Tibial artery (tissue), 4 donors: ENCODE results near the gene HPCAL1.

Source experiments
- DNase-seq, 2 donors: peaks; one replicate each; pipeline ENCODE4 v3.0.0-alpha.2; 2019
- H3K27ac ChIP-seq, 2 donors: fragments of 200-600 bp; sonication (generic) in 1 of 2; 1 replicate in 1 of 2; 2 replicates in 1 of 2; pipeline ENCODE4 v1.5.1; 2018 to 2019; ENCODE audit warnings: mild to moderate bottlenecking in 1 of 2
- H3K27me3 ChIP-seq, 2 donors: fragments of 200-600 bp; sonication (generic) in 1 of 2; one replicate each; pipeline versions ENCODE4 v1.5.1 to v1.6.0; 2016 to 2019
- H3K36me3 ChIP-seq, 3 donors: fragments of 200-600 bp; sonication (generic) in 2 of 3; one replicate each; pipeline ENCODE4 v1.5.1; 2016 to 2019; ENCODE audit warnings: mild to moderate bottlenecking in 2 of 3
- H3K4me1 ChIP-seq, 4 donors: fragments of 200-600 bp; sonication (generic) in 2 of 4; 1 replicate in 3 of 4; 2 replicates in 1 of 4; pipeline ENCODE4 v1.5.1; 2016 to 2019
- H3K4me3 ChIP-seq, 2 donors: fragments of 200-600 bp; sonication (generic) in 1 of 2; 1 replicate in 1 of 2; 2 replicates in 1 of 2; pipeline ENCODE4 v1.5.1; 2018 to 2019; ENCODE audit warnings: mild to moderate bottlenecking in 2 of 2
- H3K9me3 ChIP-seq, 3 donors: fragments of 200-600 bp; sonication (generic) in 1 of 3; one replicate each; pipeline ENCODE4 v1.5.1; 2016 to 2019
- intact Hi-C: fragments of 100-400 bp; cut with DNase I; formaldehyde crosslinking; loops from one replicate; pipeline ENCODE4 v1.15.0; 2023; ENCODE audit warnings: low total_unique reads
- TF ChIP-seq, protein P1 (sequence below), 2 experiments: fragments of 200-600 bp in 1 of 2; fragments of 450-650 bp in 1 of 2; IDR thresholded peaks; one replicate each; pipeline ENCODE4 v1.5.1; 2017 to 2019; ENCODE audit warnings: antibody characterized with exemption in 2 of 2, mild to moderate bottlenecking in 1 of 2, moderate library complexity in 1 of 2

HPCAL1 gene

DNA sequence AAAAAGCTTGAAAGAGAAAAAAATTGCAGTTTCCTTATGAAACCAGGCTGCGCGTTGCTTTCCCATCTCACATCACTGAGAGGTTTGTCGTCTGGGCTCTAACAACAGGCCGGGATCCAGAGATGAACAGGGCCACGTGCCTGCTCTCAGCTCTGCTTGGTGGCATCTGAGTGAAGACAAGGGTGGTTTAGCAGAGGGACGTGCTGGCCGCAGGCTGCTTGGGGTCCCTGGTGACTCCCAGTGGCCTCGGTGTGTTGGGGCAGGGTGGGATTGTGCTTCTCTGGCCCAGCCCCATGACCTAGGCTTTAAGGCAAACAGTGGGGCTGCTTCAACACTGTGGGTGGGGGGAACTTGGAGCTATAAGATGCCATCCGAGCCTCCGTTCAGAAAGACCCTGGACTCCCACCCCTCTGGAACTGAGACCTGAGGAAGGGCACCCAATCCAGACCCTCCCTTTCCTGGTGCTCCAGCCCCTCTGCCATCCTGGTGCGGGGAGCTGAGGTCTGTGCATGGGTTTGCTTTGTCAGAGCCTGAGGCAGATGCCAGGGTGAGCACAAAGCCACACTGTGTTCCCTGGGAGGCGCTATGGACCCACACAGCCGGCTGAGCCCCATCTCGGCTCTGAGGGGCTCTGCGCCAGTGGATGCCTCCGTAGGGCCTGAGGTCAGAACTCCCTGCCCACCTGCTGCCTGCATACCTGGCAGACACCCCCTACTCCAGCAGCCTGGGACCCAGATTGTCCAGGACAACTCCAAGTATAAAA lies 18.4 kb upstream of the HPCAL1 start:
- H3K9me3 ChIP-seq: no peaks in the 10 kb centered on the region
- no peak for DNase-seq
- no peak overlapping the region for H3K4me3 ChIP-seq
- TF ChIP-seq, protein P1, sequence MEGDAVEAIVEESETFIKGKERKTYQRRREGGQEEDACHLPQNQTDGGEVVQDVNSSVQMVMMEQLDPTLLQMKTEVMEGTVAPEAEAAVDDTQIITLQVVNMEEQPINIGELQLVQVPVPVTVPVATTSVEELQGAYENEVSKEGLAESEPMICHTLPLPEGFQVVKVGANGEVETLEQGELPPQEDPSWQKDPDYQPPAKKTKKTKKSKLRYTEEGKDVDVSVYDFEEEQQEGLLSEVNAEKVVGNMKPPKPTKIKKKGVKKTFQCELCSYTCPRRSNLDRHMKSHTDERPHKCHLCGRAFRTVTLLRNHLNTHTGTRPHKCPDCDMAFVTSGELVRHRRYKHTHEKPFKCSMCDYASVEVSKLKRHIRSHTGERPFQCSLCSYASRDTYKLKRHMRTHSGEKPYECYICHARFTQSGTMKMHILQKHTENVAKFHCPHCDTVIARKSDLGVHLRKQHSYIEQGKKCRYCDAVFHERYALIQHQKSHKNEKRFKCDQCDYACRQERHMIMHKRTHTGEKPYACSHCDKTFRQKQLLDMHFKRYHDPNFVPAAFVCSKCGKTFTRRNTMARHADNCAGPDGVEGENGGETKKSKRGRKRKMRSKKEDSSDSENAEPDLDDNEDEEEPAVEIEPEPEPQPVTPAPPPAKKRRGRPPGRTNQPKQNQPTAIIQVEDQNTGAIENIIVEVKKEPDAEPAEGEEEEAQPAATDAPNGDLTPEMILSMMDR (IDR thresholded peaks at IDR 0.05): no peak
- peaks cover 7 to 36% (median 19%) of the 10 kb centered on the region in 4 donors for H3K4me1 ChIP-seq
- H3K27ac ChIP-seq: peak overlapping the region in 1 of 2 donors; percentile 89
- no peaks in the 10 kb centered on the region for H3K27me3 ChIP-seq
- intact Hi-C loops: no loop called here
- no peaks in the 10 kb centered on the region for H3K36me3 ChIP-seq

DNA sequence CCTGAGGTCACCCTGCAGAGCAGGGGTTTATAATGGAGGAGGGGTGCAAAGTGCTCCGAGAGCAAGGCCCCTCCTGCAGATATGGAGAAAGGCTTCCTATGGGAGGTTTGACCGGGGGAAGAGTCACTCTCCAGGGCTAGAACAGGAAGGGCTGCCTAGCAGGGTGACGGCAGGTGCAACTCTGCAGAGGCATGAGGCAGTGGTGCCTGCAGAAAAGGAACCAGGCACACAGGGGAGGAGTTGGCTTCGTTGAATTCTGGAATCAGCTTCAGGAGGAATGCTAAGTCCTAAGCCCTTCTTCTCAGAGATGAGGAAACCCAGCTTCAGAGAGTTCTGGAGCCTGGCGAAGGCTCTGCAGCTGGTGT lies 17.5 kb upstream of the HPCAL1 start:
- intact Hi-C loops: loop anchor here (5.0 kb wide), 1 partner anchor 122 kb away; no protein-coding TSS in a partner anchor
- Histone ChIP-seq H3K4me3 (no peak overlapping the region), H3K27me3 (no peaks in the 10 kb centered on the region), H3K27ac (peak overlapping the region; percentile 73 to 89), H3K36me3 (no peaks in the 10 kb centered on the region), H3K4me1 (peaks cover 7 to 36% (median 19%) of the 10 kb centered on the region in 4 donors), H3K9me3 (no peaks in the 10 kb centered on the region)
- TF ChIP-seq, protein P1 (IDR thresholded peaks at IDR 0.05): no peak
- DNase-seq: no peak

DNA sequence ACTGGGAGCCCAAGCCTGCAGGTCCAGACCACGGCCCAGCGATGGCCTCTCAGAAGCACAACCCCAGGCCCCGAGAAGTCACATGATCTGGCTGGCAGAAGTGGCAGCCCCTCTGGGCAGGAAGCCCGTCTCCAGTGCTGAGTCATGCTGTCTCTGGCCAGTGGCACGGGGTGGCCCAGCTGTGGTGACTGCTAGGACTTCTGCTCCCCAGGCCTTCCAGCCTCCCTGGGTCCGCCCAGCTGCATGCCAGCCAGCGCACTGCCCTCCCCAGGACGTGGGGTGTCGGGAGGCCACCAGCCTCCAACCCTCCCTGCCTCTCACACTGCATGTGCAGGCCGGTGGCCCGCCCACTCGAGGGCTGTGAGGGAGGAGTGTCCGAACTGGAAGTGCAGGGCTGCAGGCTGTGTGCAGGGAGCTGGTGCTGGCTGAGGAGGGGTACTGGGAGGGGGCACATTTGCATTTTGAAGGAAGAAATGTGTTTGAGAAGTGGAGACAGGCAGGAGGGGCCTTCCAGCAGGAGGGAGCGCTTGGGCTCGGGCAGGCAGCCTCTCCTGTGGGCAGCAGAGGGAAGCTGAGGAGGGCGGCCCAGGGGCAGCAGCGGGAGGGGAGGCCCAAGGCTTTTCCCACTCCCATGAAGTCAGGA lies 17.0 kb upstream of the HPCAL1 start:
- TF ChIP-seq, protein P1 (IDR thresholded peaks at IDR 0.05): no peak
- Histone ChIP-seq H3K4me3 (no peak overlapping the region), H3K36me3 (no peaks in the 10 kb centered on the region), H3K4me1 (peaks cover 7 to 36% (median 19%) of the 10 kb centered on the region in 4 donors), H3K27me3 (no peaks in the 10 kb centered on the region), H3K27ac (peak overlapping the region; percentile 73 to 89), H3K9me3 (no peaks in the 10 kb centered on the region)
- intact Hi-C loops: loop anchor here (5.0 kb wide), 1 partner anchor 122 kb away; no protein-coding TSS in a partner anchor
- peak; percentile 80 to 97 for DNase-seq

DNA sequence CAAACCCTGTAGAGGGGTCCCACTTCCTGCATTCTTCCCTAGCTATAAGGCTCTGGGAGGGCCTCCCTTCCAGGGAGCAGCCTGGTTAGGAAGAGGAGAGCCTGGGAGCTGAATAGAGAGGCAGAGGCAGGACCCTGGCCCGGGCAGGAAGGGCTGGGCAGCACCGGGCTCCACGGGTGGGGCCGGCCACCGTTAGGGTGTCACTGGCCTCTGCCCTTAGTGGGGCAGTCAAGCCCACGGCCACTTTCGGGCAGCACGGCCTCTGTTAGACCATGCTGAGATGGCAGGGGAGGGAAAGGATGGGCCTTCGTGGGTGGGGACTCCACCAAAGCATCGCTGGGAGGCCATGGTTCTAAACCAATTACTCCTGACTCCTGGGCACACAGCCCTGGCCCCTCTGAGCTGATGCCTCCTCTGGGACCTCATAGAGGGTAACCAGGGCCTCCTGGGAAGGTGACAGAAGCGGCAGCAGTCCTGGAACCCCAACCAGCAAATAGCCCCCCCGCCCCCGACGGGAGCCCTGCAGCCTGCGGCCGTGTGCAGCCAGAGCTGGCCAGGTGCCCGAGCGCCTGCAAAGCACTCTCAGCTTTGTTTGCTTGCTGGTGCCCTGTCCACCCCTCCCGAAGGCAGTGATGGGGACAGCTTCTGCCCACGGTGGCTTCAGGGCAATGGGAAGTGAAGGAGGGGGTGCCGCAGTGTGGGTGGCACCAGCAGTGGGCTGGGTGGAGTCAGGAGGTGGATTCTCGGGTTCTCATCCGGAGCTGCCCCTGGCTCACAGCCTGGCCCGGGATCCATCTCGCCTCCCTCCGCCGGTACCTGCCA lies 16.3 kb upstream of the HPCAL1 start:
- intact Hi-C loops: loop anchor here (5.0 kb wide), 1 partner anchor 121 kb away; no protein-coding TSS in a partner anchor
- Histone ChIP-seq H3K4me1 (peaks cover 7 to 36% (median 19%) of the 10 kb centered on the region in 4 donors), H3K27me3 (no peaks in the 10 kb centered on the region), H3K36me3 (no peaks in the 10 kb centered on the region), H3K9me3 (no peaks in the 10 kb centered on the region), H3K4me3 (no peak overlapping the region), H3K27ac (peak overlapping the region; percentile 73 to 89)
- peak in 1 of 2 donors; percentile 71 for DNase-seq
- TF ChIP-seq, protein P1 (IDR thresholded peaks at IDR 0.05): no peak

DNA sequence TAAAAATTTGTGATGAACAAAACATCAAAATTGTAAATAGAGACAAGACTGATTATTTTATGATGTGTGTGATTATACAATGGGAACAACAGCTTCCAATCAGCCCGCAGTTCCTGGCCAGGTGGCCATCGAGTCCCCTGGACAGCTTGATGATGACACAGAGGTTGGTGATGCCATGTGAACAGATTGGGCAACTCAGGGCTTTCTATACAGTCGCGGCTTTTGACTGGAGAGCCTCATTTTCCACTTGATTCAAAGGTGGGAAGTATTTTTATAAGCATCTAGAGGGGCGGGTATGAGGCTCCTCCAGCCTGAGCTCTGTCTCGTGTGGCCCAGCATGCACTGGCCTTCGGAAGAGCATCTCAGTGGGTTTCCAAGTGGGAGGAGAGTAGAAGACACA lies 14.9 kb upstream of the HPCAL1 start:
- Histone ChIP-seq H3K4me3 (no peak overlapping the region), H3K27me3 (no peaks in the 10 kb centered on the region), H3K27ac (no peak overlapping the region), H3K36me3 (no peaks in the 10 kb centered on the region), H3K9me3 (no peaks in the 10 kb centered on the region), H3K4me1 (peaks cover 7 to 35% (median 19%) of the 10 kb centered on the region in 4 donors)
- intact Hi-C loops: loop anchor here (5.0 kb wide), 1 partner anchor 120 kb away; no protein-coding TSS in a partner anchor
- TF ChIP-seq, protein P1 (IDR thresholded peaks at IDR 0.05): no peak
- DNase-seq: no peak
